KOPT-K1 (cell line): ENCODE results near the gene ELANE.

ENCODE experiments used
- H3K27ac ChIP-seq: fragments of 200-600 bp; sonication (generic); 2 replicates; pipeline ENCODE4 v1.5.1; 2016; ENCODE audit warnings: antibody characterized with exemption, mild to moderate bottlenecking, low read depth, low read length; ENCODE audit not compliant: poor library complexity, severe bottlenecking
- H3K36me3 ChIP-seq: fragments of 200-600 bp; sonication (generic); 2 replicates; pipeline ENCODE4 v1.5.1; 2017; ENCODE audit warnings: antibody characterized with exemption, mild to moderate bottlenecking, low read length, moderate library complexity; ENCODE audit not compliant: insufficient read depth
- H3K9me3 ChIP-seq: fragments of 200-600 bp; sonication (generic); 2 replicates; pipeline ENCODE4 v1.5.1; 2017; ENCODE audit warnings: antibody characterized with exemption, low read length, mild to moderate bottlenecking; ENCODE audit not compliant: insufficient read depth, poor library complexity, severe bottlenecking

ELANE gene

DNA sequence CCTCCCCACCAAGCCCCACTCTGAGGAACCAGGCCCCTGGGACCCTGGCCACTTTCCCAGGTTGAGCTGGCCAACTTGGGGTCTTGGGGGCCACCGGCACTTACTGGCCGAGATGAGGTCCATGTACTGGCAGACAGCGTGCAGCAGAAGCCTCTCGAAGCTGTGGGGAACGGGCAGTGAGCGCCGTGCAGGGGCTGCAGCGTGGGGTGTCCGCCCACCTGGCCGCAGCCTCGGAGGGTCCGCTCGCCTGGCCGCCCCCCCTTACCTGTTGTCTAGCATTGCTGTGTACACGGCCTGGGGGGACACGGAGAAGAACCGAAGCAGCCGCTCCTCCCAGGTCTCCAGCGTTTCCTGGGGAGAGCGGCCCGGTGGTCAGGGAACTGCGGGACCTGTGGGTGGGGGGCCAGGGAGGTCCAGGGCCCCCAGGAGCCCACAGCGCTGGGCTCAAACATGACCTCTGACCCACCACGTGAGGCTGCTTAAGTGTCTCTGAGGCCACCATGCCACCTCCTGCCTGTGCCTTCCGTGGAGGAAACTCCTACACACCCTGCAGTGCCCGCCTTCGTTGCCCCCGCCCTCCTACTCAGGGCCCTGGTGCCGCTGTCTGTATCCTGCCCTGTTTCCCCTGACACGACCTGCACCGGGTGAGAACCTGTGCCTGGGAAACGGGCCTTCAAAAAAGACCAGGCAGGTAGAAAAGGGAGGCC is 47.4 kb downstream of the ELANE start:
- H3K36me3 ChIP-seq = peaks cover 8% of the 10 kb centered on the region; the same call in 1 of the 2 replicates
- H3K9me3 ChIP-seq = no peaks in the 10 kb centered on the region
- H3K27ac ChIP-seq = no peak overlapping the region

DNA sequence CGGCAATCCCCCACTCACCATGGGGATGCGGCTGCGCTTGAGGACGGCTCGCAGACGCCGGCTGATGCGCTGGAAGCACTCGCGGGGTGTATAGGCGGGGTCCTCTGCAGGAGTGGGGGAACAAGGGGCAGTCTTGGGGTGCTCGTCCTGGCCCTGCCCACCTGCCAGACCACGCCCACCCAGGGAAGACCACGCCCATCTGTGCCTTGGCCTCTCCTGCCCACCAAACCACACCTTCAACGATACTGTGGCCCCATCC is 47.9 kb downstream of the ELANE start:
- no peaks in the 10 kb centered on the region for H3K9me3 ChIP-seq
- no peak overlapping the region for H3K27ac ChIP-seq
- H3K36me3 ChIP-seq = peaks cover 8% of the 10 kb centered on the region; the same call in 1 of the 2 replicates

DNA sequence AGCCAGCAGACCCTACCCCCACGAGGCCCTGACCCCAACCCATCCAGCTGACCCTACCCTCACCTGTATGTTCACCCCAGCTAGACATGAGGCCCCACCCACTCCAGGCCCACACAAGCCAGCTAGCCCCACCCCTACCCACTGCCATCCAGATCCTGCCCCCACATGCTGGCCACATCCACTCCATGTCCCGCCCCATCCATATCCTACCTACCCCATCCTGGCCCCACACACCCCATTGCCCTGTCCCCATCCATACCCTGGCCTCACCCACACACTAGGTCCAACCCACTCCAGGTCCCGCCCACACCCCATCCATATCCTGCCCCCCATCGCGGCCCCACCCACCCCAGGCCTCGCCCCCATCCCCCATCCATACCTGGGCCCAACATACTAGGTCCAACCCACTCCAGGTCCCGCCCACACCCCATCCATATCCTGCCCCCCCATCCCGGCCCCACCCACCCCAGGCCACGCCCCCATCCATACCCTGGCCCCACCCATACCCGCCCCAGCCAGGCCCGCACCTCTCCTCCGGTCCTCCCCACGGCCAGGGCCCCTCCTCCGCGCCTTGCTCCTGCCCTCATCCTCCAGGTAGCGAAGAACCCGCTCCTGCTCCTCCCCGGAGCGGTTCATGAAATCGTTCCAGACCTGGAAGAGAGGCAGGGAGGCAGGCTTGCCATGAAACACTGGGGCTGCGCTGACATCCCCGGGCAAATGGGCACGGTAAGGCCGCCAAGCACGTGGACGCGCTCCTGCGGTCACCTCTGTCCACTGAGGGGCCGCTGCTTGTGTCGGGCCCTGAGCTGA is 48.4 kb downstream of the ELANE start:
- Histone ChIP-seq H3K9me3 (no peaks in the 10 kb centered on the region), H3K27ac (no peak overlapping the region), H3K36me3 (peaks cover 8% of the 10 kb centered on the region; the same call in 1 of the 2 replicates)

DNA sequence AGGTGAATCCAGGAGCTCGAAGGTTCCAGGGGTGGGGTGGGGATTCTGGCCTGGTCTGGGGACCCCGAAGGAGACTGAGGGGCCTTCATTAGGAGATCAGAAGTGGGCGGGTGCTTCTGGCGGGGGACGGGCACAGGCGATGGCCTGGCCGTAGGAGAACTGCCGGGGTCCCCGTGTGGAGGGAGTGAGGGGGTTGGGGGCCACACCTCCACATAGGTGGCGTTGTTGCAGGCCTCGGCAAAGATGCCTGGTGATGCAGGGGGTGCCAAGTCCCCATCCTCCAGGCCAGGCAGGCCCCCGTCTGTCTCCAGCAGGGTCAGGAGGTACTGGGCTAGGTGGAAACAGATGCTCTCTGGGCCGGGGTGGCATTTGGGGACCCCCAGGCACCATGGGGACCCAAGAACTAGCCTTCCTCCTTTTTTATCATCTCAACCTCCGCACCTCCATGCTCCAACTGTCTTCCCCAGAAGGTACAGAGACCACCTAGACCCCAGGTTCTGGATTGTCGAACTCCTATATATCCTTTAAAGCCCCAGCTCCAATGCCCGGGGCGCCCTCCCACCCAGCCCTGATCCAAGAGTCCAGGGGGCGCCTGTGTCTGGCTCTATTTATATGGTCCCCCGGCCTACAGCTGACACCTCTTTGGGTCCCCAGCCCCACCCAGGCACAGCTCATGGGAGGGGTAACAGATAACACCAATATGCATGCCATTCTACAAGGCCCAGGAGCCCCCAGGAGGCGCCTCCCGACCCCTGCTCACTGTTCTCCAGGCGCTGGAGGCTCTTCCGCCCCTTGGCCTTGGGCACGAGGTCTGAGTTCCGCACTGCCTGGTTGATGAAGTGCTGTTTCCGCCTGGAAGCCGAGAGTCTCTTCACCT is 49.4 kb downstream of the ELANE start:
- Histone ChIP-seq H3K36me3 (peaks cover 8% of the 10 kb centered on the region; the same call in 1 of the 2 replicates), H3K27ac (no peak overlapping the region), H3K9me3 (no peaks in the 10 kb centered on the region)

DNA sequence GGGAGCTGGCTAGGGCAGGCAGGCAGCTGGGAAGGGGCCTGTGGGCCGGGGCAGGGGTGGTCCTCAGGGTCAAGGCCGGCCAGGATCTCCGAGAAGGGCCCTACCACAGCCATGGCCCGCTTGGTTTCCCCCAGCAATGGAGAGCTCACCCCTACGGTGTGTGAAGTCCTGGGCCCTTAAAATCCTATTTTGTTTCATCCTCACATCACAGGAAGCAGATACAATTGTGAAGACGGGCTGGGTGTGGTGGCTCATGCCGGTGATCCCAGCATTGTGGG is 49.9 kb downstream of the ELANE start:
- no peaks in the 10 kb centered on the region for H3K9me3 ChIP-seq

DNA sequence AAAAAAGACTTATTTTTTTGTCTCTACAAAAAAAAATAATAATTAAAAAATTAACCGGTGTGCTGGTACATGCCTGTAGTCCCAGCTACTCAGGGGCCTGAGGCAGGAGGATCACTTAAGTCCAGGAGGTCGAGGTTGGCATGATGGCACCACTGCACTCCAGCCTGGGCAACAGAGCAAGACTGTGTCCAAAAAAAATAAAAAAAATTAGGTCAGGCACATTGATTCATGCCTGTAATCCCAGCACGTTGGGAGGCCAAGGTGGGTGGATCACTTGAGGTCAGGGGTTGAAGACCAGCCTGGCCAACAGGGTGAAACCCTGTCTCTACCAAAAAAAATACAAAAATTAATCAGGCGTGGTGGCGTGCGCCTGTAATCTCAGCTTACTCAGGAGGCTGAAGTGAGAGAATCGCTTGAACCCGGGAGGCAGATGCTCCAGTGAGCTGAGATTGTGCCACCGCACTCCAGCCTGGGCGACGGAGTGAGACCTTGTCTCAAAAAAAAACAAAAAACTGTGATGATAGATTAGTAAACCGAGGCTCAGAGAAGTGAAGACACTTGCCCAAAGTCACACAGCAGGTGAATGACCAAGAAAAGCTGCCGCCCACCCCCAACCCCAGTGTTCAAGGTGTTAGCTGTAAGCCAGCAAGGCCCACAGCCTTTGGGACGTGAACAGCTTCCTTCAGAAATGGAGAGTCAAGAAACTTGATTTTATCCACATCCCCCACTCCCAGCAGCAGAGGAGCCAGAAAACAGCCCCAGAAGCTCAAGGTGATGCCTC is 50.5 kb downstream of the ELANE start:
- Histone ChIP-seq H3K9me3 (no peaks in the 10 kb centered on the region), H3K36me3 (no peaks in the 10 kb centered on the region), H3K27ac (no peak overlapping the region)

More for the DNA sequence above, 49.9 kb downstream of the ELANE start:
- Histone ChIP-seq H3K36me3 (peaks cover 5% of the 10 kb centered on the region; the same call in 1 of the 2 replicates), H3K27ac (no peak overlapping the region)

DNA sequence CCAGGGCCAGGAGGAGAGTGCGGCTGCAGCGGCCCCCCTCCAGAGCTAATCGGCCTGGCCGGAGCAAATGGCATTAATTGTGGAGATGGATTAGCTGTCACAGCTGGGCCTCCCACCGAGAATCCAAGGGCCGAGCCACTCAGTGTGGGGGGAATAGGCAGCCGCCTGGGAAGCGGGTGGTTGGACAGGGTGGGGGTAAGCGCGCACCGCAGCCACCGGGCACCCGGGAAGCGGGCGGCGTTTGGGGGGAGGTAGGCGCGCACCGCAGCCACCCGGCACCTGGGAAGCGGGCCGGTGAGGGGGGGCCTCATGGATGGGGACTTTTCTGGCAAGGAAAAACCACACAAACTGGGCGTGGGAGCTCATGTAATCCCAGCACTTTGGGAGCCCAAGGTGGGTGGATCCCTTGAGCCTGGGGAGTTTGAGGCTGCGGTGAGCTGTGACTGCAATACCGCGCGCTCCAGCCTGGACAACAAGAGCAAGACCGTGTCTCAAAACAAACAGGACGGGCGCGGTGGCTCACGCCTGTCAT is 51.2 kb downstream of the ELANE start:
- no peaks in the 10 kb centered on the region for H3K36me3 ChIP-seq
- H3K27ac ChIP-seq = no peak overlapping the region
- H3K9me3 ChIP-seq = no peaks in the 10 kb centered on the region

DNA sequence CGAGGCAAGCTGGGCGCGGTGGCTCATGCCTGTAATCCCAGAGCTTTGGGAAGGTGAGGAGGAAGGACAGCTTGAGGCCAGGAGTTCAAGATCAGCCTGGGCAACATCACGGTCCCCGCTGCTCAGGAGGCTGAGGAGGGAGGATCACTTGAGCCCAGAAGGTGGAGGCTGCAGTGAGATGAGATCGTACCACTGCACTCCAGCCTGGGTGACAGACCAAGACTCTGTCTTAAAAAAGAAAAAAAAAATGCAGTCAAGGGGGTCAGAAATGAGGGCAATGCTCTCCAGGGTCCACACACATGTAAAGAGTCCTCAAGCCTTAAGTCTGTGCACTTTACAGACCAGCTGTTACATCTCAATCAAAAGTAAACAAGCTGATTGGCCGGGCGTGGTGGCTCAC is 52.4 kb downstream of the ELANE start:
- H3K36me3 ChIP-seq = no peaks in the 10 kb centered on the region
- H3K27ac ChIP-seq = no peak overlapping the region
- H3K9me3 ChIP-seq = no peaks in the 10 kb centered on the region
